ENCODE data around the gene PRKCB. TPM values are rescaled to one million over a fixed set of nuclear protein-coding genes. Genes with fewer than 3 reads are reported as not detected.

PRKCB gene
- total RNA-seq, 1 donor from 2014 or later: not detected

- H3K27me3 Mint-ChIP-seq (ENCODE audit: unreplicated experiment): no peaks in the 10 kb centered on the region
- H3K4me3 Mint-ChIP-seq (ENCODE audit: unreplicated experiment): no peak overlapping the region
- no peaks in the 10 kb centered on the region for H3K4me1 Mint-ChIP-seq (ENCODE audit: unreplicated experiment)
- peak; percentile 60 for DNase-seq (ENCODE audit: extremely low spot score, unreplicated experiment)
- no peaks in the 10 kb centered on the region for H3K9me3 Mint-ChIP-seq (ENCODE audit: unreplicated experiment)
- H3K27ac Mint-ChIP-seq (ENCODE audit: unreplicated experiment): no peak overlapping the region
- TF ChIP-seq CTCF (IDR thresholded peaks at IDR 0.05): no peak
- H3K36me3 Mint-ChIP-seq (ENCODE audit: unreplicated experiment): no peaks in the 10 kb centered on the region
Observed at GRCh38 chr16:23950291-23950894, 114.6 kb downstream of the PRKCB start.

- no peaks in the 10 kb centered on the region for H3K27me3 Mint-ChIP-seq (ENCODE audit: unreplicated experiment)
Observed at GRCh38 chr16:23950898-23951297, 115.1 kb downstream of the PRKCB start.

GRCh38 chr16:23952128-23952970 is 116.6 kb downstream of the PRKCB start:
- Mint-ChIP-seq H3K4me3 (ENCODE audit: unreplicated experiment) (no peak overlapping the region), H3K9me3 (ENCODE audit: unreplicated experiment) (no peaks in the 10 kb centered on the region), H3K27ac (ENCODE audit: unreplicated experiment) (no peak overlapping the region), H3K36me3 (ENCODE audit: unreplicated experiment) (no peaks in the 10 kb centered on the region), H3K4me1 (ENCODE audit: unreplicated experiment) (no peaks in the 10 kb centered on the region), H3K27me3 (ENCODE audit: unreplicated experiment) (no peaks in the 10 kb centered on the region)
- no peak for TF ChIP-seq CTCF (IDR thresholded peaks at IDR 0.05)
- DNase-seq (ENCODE audit: extremely low spot score, unreplicated experiment): no peak

More at GRCh38 chr16:23950898-23951297, 115.1 kb downstream of the PRKCB start:
- Mint-ChIP-seq H3K27ac (ENCODE audit: unreplicated experiment) (no peak overlapping the region), H3K4me1 (ENCODE audit: unreplicated experiment) (no peaks in the 10 kb centered on the region), H3K4me3 (ENCODE audit: unreplicated experiment) (no peak overlapping the region), H3K36me3 (ENCODE audit: unreplicated experiment) (no peaks in the 10 kb centered on the region), H3K9me3 (ENCODE audit: unreplicated experiment) (no peaks in the 10 kb centered on the region)
- DNase-seq (ENCODE audit: extremely low spot score, unreplicated experiment): peak; percentile 25
- TF ChIP-seq CTCF (IDR thresholded peaks at IDR 0.05): no peak

GRCh38 chr16:23952971-23953300 is 117.2 kb downstream of the PRKCB start:
- Mint-ChIP-seq H3K9me3 (ENCODE audit: unreplicated experiment) (no peaks in the 10 kb centered on the region), H3K27ac (ENCODE audit: unreplicated experiment) (no peak overlapping the region), H3K27me3 (ENCODE audit: unreplicated experiment) (no peaks in the 10 kb centered on the region), H3K36me3 (ENCODE audit: unreplicated experiment) (no peaks in the 10 kb centered on the region), H3K4me1 (ENCODE audit: unreplicated experiment) (no peaks in the 10 kb centered on the region), H3K4me3 (ENCODE audit: unreplicated experiment) (no peak overlapping the region)
- no peak for TF ChIP-seq CTCF (IDR thresholded peaks at IDR 0.05)
- no peak for DNase-seq (ENCODE audit: extremely low spot score, unreplicated experiment)

GRCh38 chr16:23953476-23953875 is 117.7 kb downstream of the PRKCB start:
- H3K27me3 Mint-ChIP-seq (ENCODE audit: unreplicated experiment): no peaks in the 10 kb centered on the region
- no peak overlapping the region for H3K4me3 Mint-ChIP-seq (ENCODE audit: unreplicated experiment)
- TF ChIP-seq CTCF (IDR thresholded peaks at IDR 0.05): no peak
- H3K36me3 Mint-ChIP-seq (ENCODE audit: unreplicated experiment): no peaks in the 10 kb centered on the region
- H3K27ac Mint-ChIP-seq (ENCODE audit: unreplicated experiment): no peak overlapping the region
- no peaks in the 10 kb centered on the region for H3K9me3 Mint-ChIP-seq (ENCODE audit: unreplicated experiment)
- no peaks in the 10 kb centered on the region for H3K4me1 Mint-ChIP-seq (ENCODE audit: unreplicated experiment)
- DNase-seq (ENCODE audit: extremely low spot score, unreplicated experiment): no peak
